Naive thymus-derived CD8-positive, alpha-beta T cell (primary cell): ENCODE results near the gene CTPS2. TPM values are rescaled to one million over a fixed set of nuclear protein-coding genes. Genes with fewer than 3 reads are reported as not detected.
A peak's percentile ranks its signal among the peaks of the same experiment; 100 is the strongest.

Experiments
- ATAC-seq, 2 donors: fragments of 150-1000 bp; cut with Tn5 transposase in 1 of 2; sonication (Bioruptor Pico), chemical (Tn5 transposase) in 1 of 2; 1 replicate in 1 of 2; 2 replicates in 1 of 2; pipeline ENCODE4 v1.10.0; 2021; ENCODE audit warnings: mild to moderate bottlenecking in 2 of 2, moderate library complexity in 2 of 2
- POLR2A ChIA-PET: fragments of 350-600 bp; sonication (Branson Sonifier 250); formaldehyde crosslinking; loops from one replicate; lab custom pipeline; 2021; ENCODE audit warnings: antibody characterized with exemption; lab: Charles Lee
- DNase-seq, 10 donors: peaks; one replicate each; pipeline versions ENCODE4 v3.0.0 to v3.0.0-alpha.2; 2020 to 2022
- H3K27ac Mint-ChIP-seq, 10 donors: one replicate each; pipeline ENCODE4 v1.8.0; 2020 to 2022; ENCODE audit warnings: mild to moderate bottlenecking in 10 of 10, mixed read lengths in 10 of 10, moderate library complexity in 4 of 10, inconsistent platforms in 1 of 10
- H3K27me3 Mint-ChIP-seq, 5 donors: one replicate each; pipeline ENCODE4 v1.8.0; 2021 to 2022; ENCODE audit warnings: mixed read lengths in 5 of 5
- H3K36me3 Mint-ChIP-seq, 3 donors: one replicate each; pipeline ENCODE4 v1.8.0; 2020 to 2022; ENCODE audit warnings: mixed read lengths in 3 of 3, mild to moderate bottlenecking in 2 of 3, inconsistent platforms in 1 of 3
- H3K4me1 Mint-ChIP-seq, 4 donors: one replicate each; pipeline ENCODE4 v1.8.0; 2021 to 2022; ENCODE audit warnings: mixed read lengths in 4 of 4
- H3K4me3 Mint-ChIP-seq, 10 donors: one replicate each; pipeline ENCODE4 v1.8.0; 2020 to 2022; ENCODE audit warnings: mild to moderate bottlenecking in 10 of 10, mixed read lengths in 10 of 10, moderate library complexity in 6 of 10, inconsistent platforms in 1 of 10
- H3K9me3 Mint-ChIP-seq, 9 donors: one replicate each; pipeline ENCODE4 v1.8.0; 2020 to 2022; ENCODE audit warnings: mixed read lengths in 9 of 9, mild to moderate bottlenecking in 3 of 9, inconsistent platforms in 1 of 9, moderate library complexity in 1 of 9
- polyA plus RNA-seq, 3 donors: library from polyadenylated mRNA; unstranded; fragments of 300-500 nt; fragmentation: Illumina TruSeq; gene quantifications; one replicate each; pipeline ENCODE4 v1.2.3, GENCODE V29; 2021
- total RNA-seq, 8 experiments: library from RNA in 2 of 8; stranded (reverse) in 2 of 8; gene quantifications; one replicate each; pipeline ENCODE4 v1.2.3 and lab custom pipeline; 2021 to 2026

CTPS2 gene
- total and polyA plus RNA-seq, 5 experiments from 2014 or later = 4.3 to 8.2 (median 5.0) TPM

DNA sequence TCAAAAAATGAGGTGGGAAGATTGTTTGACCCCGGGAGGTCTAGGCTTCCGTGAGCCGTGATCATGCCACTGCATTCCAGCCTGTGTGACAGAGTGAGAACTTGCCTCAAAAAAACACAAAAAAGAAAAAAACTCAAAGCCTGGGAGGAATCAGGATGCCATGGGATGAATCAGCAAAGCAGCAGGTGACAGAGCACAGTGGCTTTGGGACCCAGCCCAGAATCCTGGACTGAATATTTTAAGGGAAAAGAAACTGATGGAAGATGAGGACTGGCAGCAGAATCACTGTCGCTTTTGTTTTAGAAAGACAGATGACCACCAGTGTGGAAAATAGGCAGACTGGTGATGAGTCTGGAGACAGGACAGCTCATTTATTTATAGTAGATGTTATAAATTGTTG is 45.9 kb downstream of the CTPS2 start:
- POLR2A ChIA-PET = no interaction called here
- peaks cover 0 to 4% (median 0%) of the 10 kb centered on the region in 4 donors for H3K4me1 Mint-ChIP-seq
- H3K27me3 Mint-ChIP-seq = no peaks in the 10 kb centered on the region
- DNase-seq (no peak), ATAC-seq (no peak)
- H3K4me3 Mint-ChIP-seq = no peak overlapping the region
- H3K27ac Mint-ChIP-seq = peak overlapping the region in 1 of 10 donors; percentile 62
- H3K9me3 Mint-ChIP-seq = no peaks in the 10 kb centered on the region
- peaks cover 0 to 56% (median 0%) of the 10 kb centered on the region in 3 donors for H3K36me3 Mint-ChIP-seq

DNA sequence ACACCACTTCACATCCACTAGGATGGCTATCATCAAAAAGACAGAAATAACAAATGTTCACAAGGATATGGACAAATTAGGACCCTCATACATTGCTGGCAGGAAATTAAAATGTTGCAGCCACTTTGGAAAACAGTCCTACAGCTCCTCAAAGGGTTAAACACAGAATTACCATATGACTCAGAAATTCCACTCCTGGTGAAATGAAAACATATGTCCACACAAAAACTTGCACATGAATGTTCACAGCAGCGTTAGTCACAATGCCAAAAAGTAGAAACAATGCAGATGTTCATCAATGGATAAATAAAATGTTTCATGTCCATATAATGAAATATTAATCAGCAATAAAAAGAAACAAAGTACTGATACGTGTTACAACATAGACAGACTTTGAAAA is 47.4 kb downstream of the CTPS2 start:
- POLR2A ChIA-PET = no interaction called here
- H3K27ac Mint-ChIP-seq = no peak overlapping the region
- peaks cover 0 to 1% (median 0%) of the 10 kb centered on the region in 4 donors for H3K4me1 Mint-ChIP-seq
- DNase-seq (no peak), ATAC-seq (no peak)
- H3K4me3 Mint-ChIP-seq = no peak overlapping the region
- H3K9me3 Mint-ChIP-seq = no peaks in the 10 kb centered on the region
- no peaks in the 10 kb centered on the region for H3K27me3 Mint-ChIP-seq
- H3K36me3 Mint-ChIP-seq = peaks cover 0 to 51% (median 0%) of the 10 kb centered on the region in 3 donors

GRCh38 chrX:16664626-16665025 is 47.8 kb downstream of the CTPS2 start:
- Mint-ChIP-seq H3K27ac (no peak overlapping the region), H3K4me1 (peaks cover 0 to 1% (median 0%) of the 10 kb centered on the region in 4 donors), H3K27me3 (no peaks in the 10 kb centered on the region), H3K36me3 (peaks cover 0 to 47% (median 0%) of the 10 kb centered on the region in 3 donors), H3K9me3 (no peaks in the 10 kb centered on the region), H3K4me3 (no peak overlapping the region)
- ATAC-seq (no peak), DNase-seq (no peak)
- POLR2A ChIA-PET = no interaction called here

GRCh38 chrX:16664074-16664473 is 48.4 kb downstream of the CTPS2 start:
- peaks cover 0 to 47% (median 0%) of the 10 kb centered on the region in 3 donors for H3K36me3 Mint-ChIP-seq
- H3K4me3 Mint-ChIP-seq = no peak overlapping the region
- H3K27me3 Mint-ChIP-seq = no peaks in the 10 kb centered on the region
- POLR2A ChIA-PET = no interaction called here
- ATAC-seq (no peak), DNase-seq (no peak)
- H3K4me1 Mint-ChIP-seq = peaks cover 0 to 1% (median 0%) of the 10 kb centered on the region in 4 donors
- H3K9me3 Mint-ChIP-seq = no peaks in the 10 kb centered on the region
- H3K27ac Mint-ChIP-seq = peak overlapping the region in 1 of 10 donors; percentile 10

DNA sequence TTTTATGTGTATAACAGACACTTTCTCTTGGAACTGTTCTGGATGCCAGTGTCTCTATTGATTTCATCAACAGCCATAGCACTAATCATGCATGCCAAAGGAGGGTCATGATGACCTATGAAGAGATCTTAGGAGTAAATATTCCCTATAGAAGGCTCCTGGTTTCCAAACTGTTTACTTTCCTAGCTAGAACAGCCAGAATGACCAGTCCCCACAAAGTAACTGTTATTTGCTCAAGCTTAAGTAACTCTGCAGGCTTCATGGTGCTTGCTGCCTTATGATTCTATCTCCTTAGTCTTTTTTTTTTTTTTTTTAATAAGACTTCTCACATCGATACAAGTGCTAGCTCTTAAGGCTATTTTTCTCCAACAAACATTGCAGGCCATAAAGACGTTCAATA is 50.1 kb downstream of the CTPS2 start:
- H3K4me3 Mint-ChIP-seq = no peak overlapping the region
- H3K4me1 Mint-ChIP-seq = peaks cover 0 to 1% (median 0%) of the 10 kb centered on the region in 4 donors
- POLR2A ChIA-PET = no interaction called here
- H3K27me3 Mint-ChIP-seq = no peaks in the 10 kb centered on the region
- H3K9me3 Mint-ChIP-seq = no peaks in the 10 kb centered on the region
- no peak for ATAC-seq
- no peak for DNase-seq
- peaks cover 0 to 48% (median 7%) of the 10 kb centered on the region in 3 donors for H3K36me3 Mint-ChIP-seq
- H3K27ac Mint-ChIP-seq = no peak overlapping the region

- no peak for ATAC-seq
- POLR2A ChIA-PET = no interaction called here
- H3K27ac Mint-ChIP-seq = no peak overlapping the region
- no peak overlapping the region for H3K4me3 Mint-ChIP-seq
- no peak for DNase-seq
- H3K27me3 Mint-ChIP-seq = no peaks in the 10 kb centered on the region
- H3K4me1 Mint-ChIP-seq = peaks cover 0 to 1% (median 0%) of the 10 kb centered on the region in 4 donors
- H3K36me3 Mint-ChIP-seq = peaks cover 0 to 44% (median 9%) of the 10 kb centered on the region in 3 donors
- no peaks in the 10 kb centered on the region for H3K9me3 Mint-ChIP-seq
These were observed 51.0 kb downstream of the CTPS2 start for GRCh38 chrX:16661495-16661894.

- POLR2A ChIA-PET = no interaction called here
- Mint-ChIP-seq H3K27me3 (no peaks in the 10 kb centered on the region), H3K4me1 (peaks cover 0 to under 1% (median 0%) of the 10 kb centered on the region in 4 donors)
These were observed 53.1 kb downstream of the CTPS2 start for GRCh38 chrX:16659321-16659720.

GRCh38 chrX:16658284-16658683 is 54.2 kb downstream of the CTPS2 start:
- H3K9me3 Mint-ChIP-seq = no peaks in the 10 kb centered on the region
- H3K4me1 Mint-ChIP-seq = no peaks in the 10 kb centered on the region
- peaks cover 5 to 23% (median 9%) of the 10 kb centered on the region in 3 donors for H3K36me3 Mint-ChIP-seq
- DNase-seq (no peak), ATAC-seq (no peak)
- no peak overlapping the region for H3K4me3 Mint-ChIP-seq
- H3K27me3 Mint-ChIP-seq = no peaks in the 10 kb centered on the region
- POLR2A ChIA-PET = no interaction called here
- H3K27ac Mint-ChIP-seq = no peak overlapping the region

More at GRCh38 chrX:16659321-16659720, 53.1 kb downstream of the CTPS2 start:
- Mint-ChIP-seq H3K27ac (no peak overlapping the region), H3K4me3 (no peak overlapping the region), H3K9me3 (no peaks in the 10 kb centered on the region), H3K36me3 (peaks cover 5 to 31% (median 9%) of the 10 kb centered on the region in 3 donors)
- no peak for DNase-seq
- no peak for ATAC-seq

GRCh38 chrX:16654093-16654492 is 58.4 kb downstream of the CTPS2 start:
- no peak overlapping the region for H3K27ac Mint-ChIP-seq
- H3K4me3 Mint-ChIP-seq = no peak overlapping the region
- POLR2A ChIA-PET = no interaction called here
- H3K4me1 Mint-ChIP-seq = no peaks in the 10 kb centered on the region
- ATAC-seq (no peak), DNase-seq (no peak)
- peaks cover 0 to 2% (median 0%) of the 10 kb centered on the region in 9 donors for H3K9me3 Mint-ChIP-seq
- no peaks in the 10 kb centered on the region for H3K27me3 Mint-ChIP-seq
- H3K36me3 Mint-ChIP-seq = peaks cover 9 to 20% (median 10%) of the 10 kb centered on the region in 3 donors

- no peaks in the 10 kb centered on the region for H3K4me1 Mint-ChIP-seq
- H3K27me3 Mint-ChIP-seq = no peaks in the 10 kb centered on the region
- peaks cover 0 to 2% (median 0%) of the 10 kb centered on the region in 9 donors for H3K9me3 Mint-ChIP-seq
- peaks cover 9 to 18% (median 10%) of the 10 kb centered on the region in 3 donors for H3K36me3 Mint-ChIP-seq
- ATAC-seq (no peak), DNase-seq (no peak)
- H3K27ac Mint-ChIP-seq = no peak overlapping the region
- H3K4me3 Mint-ChIP-seq = no peak overlapping the region
- POLR2A ChIA-PET = no interaction called here
These were observed 59.0 kb downstream of the CTPS2 start for GRCh38 chrX:16653424-16653823.

DNA sequence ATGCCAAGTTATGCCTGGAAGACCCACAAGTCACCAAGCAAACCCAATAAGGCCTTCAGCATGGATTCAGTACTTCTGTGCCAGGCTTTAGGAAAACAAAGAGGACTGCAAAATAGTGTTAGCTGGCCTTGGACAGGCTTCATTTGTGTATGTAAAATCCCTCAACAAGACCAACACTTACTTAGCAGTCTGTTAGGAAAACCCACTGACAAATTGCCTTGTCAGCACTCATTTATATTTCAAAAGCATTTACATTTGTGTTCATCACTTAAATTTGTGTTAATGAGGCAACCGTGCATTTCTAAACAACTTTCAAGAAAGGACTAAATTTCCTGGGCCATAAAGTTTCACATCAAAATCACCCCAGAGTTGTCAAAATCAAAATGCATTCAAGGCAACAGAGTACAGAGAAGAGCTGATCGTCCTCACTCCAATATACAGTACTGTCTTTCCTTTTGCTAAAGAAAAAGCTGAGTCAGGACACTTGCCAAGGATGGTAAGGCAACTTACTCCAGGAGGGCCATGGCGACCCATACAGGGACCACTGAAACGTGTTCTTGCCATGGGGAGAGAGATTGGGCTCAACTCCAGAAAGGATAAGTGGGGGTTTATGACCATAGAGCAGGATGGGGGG is 61.0 kb downstream of the CTPS2 start:
- H3K36me3 Mint-ChIP-seq = peaks cover 0 to 19% (median 10%) of the 10 kb centered on the region in 3 donors
- no peaks in the 10 kb centered on the region for H3K27me3 Mint-ChIP-seq
- POLR2A ChIA-PET = no interaction called here
- no peak overlapping the region for H3K4me3 Mint-ChIP-seq
- peaks cover 0 to 2% (median 0%) of the 10 kb centered on the region in 9 donors for H3K9me3 Mint-ChIP-seq
- H3K4me1 Mint-ChIP-seq = peaks cover 0 to 1% (median 0%) of the 10 kb centered on the region in 4 donors
- no peak for DNase-seq
- ATAC-seq = no peak
- H3K27ac Mint-ChIP-seq = peak overlapping the region in 1 of 10 donors; percentile 67

DNA sequence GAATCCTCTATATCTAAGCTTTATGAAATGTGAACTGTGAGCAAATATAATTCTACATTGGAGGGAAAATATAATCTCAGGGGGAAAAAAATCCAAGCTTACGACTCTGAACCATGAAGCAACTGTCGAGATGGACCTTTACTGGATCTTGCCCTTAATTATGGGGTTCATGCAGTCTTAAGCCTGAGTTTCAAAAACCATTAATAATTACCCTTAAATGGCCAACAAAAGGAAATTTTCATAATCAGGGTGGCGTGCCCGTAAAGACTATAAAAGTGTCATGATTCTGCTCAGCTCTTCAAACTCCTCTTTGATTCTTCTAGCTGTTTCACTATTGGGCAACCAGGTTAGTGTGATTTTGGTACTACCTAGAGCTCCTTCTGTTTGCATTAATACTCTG is 62.6 kb downstream of the CTPS2 start, which contains the start of gene S100G:
S100G (plus strand) TSS at position 301 of the 400 bp plus-strand sequence. CDS start 849 bp downstream, outside the sequence.
- peaks cover 0 to 2% (median 0%) of the 10 kb centered on the region in 9 donors for H3K9me3 Mint-ChIP-seq
- H3K36me3 Mint-ChIP-seq = peaks cover 0 to 17% (median 7%) of the 10 kb centered on the region in 3 donors
- DNase-seq (no peak), ATAC-seq (no peak)
- no peaks in the 10 kb centered on the region for H3K27me3 Mint-ChIP-seq
- no peak within 1 kb of the TSS for H3K27ac Mint-ChIP-seq
- no peak within 1 kb of the TSS for H3K4me3 Mint-ChIP-seq
- H3K4me1 Mint-ChIP-seq = peaks cover 0 to 1% (median 0%) of the 10 kb centered on the region in 4 donors
- POLR2A ChIA-PET = no interaction called here

GRCh38 chrX:16646366-16647138 is 65.9 kb downstream of the CTPS2 start:
- Mint-ChIP-seq H3K4me3 (no peak overlapping the region), H3K4me1 (peaks cover 0 to 8% (median 3%) of the 10 kb centered on the region in 4 donors), H3K27ac (no peak overlapping the region), H3K27me3 (no peaks in the 10 kb centered on the region), H3K36me3 (peaks cover 0 to 18% (median 6%) of the 10 kb centered on the region in 3 donors), H3K9me3 (peaks cover 0 to 2% (median 0%) of the 10 kb centered on the region in 9 donors)
- POLR2A ChIA-PET = no interaction called here
- DNase-seq = no peak
- ATAC-seq = no peak
